DMS 273 treated with DMSO at 0.1 percent for 48 hours (cell line): ENCODE data around the gene UBP1.
A peak's percentile ranks its signal among the peaks of the same experiment; 100 is the strongest.
"Not testable (repeated sequence)": the region's sequence is repeated elsewhere in the genome, so short reads cannot be mapped to it uniquely, and the experiment has no call there.

Experiments used
- DNase-seq: peaks from one replicate; lab custom pipeline; 2025; lab: John Stamatoyannopoulos, UW

Gene UBP1

GRCh38 chr3:33437556-33438283 is 2.5 kb downstream of the UBP1 start:
- DNase-seq = no peak

- DNase-seq = no peak
These were observed 6.4 kb downstream of the UBP1 start for GRCh38 chr3:33433843-33434242.

GRCh38 chr3:33430571-33430970 is 9.6 kb downstream of the UBP1 start:
- DNase-seq = no peak

DNA sequence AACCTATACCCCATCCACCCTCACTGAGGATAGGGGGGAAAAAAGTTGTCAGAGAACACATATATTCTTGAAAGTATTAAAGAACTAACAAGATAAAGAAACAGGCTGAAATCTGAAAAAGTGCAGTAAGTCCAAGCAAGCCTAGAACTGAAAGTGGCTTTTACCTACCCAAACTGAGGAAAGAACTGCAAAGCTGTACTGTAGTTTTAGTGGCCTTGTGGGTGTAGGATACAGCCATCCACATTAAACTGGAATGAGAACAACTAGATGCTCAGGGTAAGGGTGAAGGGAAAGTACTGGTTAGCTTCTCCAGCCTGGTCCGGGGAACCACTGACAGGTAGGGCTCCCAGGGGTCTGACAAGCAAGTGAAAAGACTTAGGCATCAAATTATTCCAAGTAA is 10.1 kb downstream of the UBP1 start:
- DNase-seq = no peak

DNA sequence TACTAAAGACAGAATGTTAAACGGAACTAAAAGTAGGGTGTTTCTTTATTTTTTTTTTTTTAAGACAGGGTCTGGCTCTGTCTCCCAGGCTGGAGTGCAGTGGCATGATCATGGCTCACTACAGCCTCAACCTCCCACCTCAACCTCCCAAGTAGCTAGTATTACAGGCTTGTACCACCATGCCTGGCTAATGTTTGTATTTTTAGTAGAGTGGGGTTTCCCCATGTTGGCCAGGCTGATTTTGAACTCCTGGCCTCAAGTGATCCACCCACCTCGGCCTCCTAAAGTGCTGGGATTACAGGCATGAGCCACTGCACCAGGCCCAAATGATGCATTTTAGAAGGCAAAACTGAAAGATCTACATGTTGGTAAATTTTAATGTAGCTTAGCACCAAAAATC is 10.9 kb downstream of the UBP1 start:
- not testable (repeated sequence) for DNase-seq

- no peak for DNase-seq
These were observed 11.5 kb downstream of the UBP1 start for GRCh38 chr3:33428734-33429133.

- no peak for DNase-seq
These were observed 13.4 kb downstream of the UBP1 start for GRCh38 chr3:33426630-33427317.

GRCh38 chr3:33426068-33426467 is 14.1 kb downstream of the UBP1 start:
- peak; percentile 29 for DNase-seq

DNA sequence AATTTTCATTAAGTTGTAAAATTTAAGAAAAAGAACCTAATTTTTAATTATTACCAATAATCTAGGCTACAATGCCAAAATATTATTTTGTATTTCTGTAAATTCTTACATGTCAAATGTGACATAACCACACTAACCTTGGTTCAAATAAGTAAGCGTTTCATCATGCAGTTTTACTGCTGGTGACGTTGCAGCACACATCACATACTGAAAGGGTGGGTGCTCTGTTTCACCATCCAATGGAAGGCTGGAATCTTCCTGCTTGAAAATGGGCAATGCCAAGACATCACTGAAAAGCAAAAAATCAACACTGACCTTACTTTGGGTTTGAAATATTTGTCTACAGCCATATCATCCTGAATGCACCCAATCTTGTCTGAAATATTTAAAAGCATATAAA is 14.8 kb downstream of the UBP1 start:
- DNase-seq = no peak

- no peak for DNase-seq
These were observed 15.4 kb downstream of the UBP1 start for GRCh38 chr3:33424606-33425452.

- no peak for DNase-seq
These were observed 19.2 kb downstream of the UBP1 start for GRCh38 chr3:33420966-33421365.

DNA sequence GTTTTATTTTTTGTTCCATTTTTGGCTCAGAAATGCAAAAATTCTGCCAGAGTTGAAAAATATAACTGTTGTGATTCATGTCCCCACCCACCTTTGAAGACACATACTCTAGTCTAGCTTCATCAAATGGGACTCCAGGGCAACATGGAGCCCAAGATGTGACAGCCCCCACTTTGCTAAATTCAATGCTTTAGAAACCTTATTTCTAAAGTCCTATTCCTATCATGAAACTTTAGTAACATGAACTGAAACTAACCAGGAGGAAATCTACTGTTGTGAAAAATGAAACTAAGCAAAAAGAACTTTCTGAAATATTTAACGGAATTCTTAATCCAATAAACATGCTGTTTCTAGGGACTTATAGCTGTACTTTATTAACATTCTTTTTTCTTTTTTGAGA is 20.3 kb downstream of the UBP1 start:
- DNase-seq = no peak

GRCh38 chr3:33417066-33417673 is 23.0 kb downstream of the UBP1 start:
- DNase-seq = no peak

DNA sequence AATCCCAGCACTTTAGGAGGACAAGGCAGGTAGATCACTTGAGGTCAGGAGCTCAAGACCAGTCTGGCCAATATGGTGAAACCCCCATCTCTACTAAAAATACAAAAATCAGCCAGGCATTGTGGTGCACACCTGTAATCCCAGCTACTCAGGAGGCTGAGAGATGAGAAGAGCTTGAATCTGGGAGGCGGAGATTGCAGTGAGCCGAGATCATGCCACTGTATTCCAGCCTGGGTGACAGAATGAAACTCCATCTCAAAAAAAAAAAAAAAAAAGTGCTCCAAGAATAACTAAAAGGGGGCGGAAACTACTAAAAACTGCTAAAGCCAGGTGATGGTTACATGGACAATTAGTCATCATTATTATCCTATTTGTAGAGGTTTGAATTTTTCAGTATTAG is 29.4 kb downstream of the UBP1 start:
- DNase-seq = not testable (repeated sequence)

DNA sequence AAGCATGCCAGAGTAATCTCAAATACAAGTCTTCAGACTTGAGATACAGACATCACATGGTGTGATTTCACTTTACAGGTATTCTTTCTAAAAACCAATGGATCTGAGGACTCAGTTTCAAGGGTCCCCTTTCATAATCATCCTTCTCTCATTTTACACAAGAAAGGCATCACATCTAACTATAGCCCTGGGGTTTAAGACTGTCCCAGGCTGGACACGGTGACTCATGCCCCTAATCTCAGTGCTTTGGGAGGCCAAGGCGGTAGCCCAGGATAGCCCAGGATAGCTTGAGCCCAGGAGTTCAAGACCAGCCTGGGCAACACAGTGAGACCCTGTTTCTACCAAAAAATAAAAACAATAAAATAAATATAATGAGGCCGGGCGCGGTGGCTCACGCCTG is 36.4 kb downstream of the UBP1 start:
- no peak for DNase-seq

DNA sequence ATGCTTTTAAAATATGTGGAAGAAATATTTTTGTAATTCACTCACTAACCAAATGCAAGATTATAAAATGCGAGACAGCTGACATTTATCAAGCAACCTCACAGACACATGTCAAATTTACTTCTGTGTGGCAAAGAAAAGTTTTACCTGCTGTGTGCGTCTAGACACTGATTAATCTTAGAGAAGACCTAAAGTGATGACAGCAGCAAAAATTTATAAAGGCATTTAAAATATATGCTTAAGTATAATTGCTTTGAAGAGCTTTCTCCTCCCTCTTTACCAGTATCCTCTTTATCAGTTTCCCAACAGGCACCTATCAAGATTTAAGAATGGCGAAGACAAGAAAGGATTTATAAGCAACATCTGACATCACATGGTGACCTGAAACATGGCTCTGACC is 37.3 kb downstream of the UBP1 start:
- no peak for DNase-seq

DNA sequence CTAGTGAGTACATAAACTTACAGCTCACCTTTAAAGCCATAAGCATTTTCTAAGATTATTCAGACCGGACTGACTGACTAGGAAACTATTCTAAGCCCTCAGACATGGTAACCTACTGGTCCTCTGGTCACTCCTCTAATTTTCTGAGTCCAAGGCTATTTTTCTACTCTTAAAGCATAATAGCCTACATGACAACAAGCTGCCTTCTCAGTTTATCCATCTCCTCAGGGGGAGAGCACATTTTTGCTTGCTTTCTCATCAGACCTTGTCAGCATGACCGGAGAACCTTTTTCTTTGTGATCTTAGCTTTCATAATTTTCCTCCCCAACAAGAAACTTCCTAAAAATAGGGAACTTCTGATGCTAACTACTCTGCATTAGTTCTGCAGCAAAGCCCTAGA is 38.4 kb downstream of the UBP1 start:
- no peak for DNase-seq

- no peak for DNase-seq
These were observed 41.8 kb downstream of the UBP1 start for GRCh38 chr3:33398410-33398809.

- DNase-seq = no peak
These were observed 44.3 kb downstream of the UBP1 start for GRCh38 chr3:33395900-33396299.

GRCh38 chr3:33394403-33395054 is 45.7 kb downstream of the UBP1 start:
- no peak for DNase-seq

DNA sequence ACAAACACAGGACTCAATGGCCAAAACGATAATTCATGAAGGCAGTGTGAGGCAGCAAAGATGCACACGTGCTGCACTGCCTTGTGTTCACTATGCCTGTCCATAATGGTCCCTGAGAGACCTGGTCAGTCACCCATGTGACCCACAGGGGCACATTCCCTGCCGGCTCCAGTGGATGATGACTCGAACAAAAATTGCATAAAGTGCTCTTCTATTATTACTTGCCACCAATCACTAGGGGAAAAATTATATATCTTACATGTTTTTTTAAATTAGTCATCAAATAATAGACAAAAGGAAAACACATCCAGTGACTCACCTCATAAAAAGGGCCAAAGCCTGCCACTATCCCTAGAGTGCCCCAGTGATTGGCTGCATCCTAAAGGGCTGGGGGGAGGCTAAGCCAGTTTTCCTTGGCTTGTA is 47.5 kb downstream of the UBP1 start:
- no peak for DNase-seq

DNA sequence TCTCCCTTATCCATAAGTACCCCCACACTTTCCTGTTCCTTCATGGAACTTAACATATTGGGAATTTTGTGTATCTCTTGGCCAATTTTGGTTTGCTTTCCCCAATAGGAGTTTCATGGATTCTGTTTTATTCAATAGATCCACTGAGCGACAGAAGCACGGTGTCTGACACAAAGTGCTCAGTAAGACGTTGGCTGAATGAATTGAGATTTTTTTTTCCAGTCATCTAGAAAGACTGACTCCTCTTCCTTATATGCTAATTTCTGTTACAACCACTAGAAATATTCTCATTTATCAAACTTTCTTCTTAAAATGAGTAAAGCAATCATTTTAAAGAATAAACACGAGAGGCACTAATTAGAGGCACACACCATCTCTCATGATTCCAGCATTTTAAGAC is 48.1 kb downstream of the UBP1 start:
- DNase-seq = no peak
